Stimulated activated CD8-positive, alpha-beta memory T cell treated with anti-CD3 and anti-CD28 coated beads, Interleukin-7, amount 100 ng/mL, for 4 hours (primary cell): ENCODE results near the gene CPLANE2.
A peak's percentile ranks its signal among the peaks of the same experiment; 100 is the strongest.
"Not testable (repeated sequence)": the region's sequence is repeated elsewhere in the genome, so short reads cannot be mapped to it uniquely, and the experiment has no call there.

Source experiments
- DNase-seq, 2 donors: peaks; one replicate each; pipeline ENCODE4 v3.0.0-alpha.2; 2020; ENCODE audit warnings: low read depth in 2 of 2

Gene CPLANE2, protein sequence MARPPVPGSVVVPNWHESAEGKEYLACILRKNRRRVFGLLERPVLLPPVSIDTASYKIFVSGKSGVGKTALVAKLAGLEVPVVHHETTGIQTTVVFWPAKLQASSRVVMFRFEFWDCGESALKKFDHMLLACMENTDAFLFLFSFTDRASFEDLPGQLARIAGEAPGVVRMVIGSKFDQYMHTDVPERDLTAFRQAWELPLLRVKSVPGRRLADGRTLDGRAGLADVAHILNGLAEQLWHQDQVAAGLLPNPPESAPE

DNA sequence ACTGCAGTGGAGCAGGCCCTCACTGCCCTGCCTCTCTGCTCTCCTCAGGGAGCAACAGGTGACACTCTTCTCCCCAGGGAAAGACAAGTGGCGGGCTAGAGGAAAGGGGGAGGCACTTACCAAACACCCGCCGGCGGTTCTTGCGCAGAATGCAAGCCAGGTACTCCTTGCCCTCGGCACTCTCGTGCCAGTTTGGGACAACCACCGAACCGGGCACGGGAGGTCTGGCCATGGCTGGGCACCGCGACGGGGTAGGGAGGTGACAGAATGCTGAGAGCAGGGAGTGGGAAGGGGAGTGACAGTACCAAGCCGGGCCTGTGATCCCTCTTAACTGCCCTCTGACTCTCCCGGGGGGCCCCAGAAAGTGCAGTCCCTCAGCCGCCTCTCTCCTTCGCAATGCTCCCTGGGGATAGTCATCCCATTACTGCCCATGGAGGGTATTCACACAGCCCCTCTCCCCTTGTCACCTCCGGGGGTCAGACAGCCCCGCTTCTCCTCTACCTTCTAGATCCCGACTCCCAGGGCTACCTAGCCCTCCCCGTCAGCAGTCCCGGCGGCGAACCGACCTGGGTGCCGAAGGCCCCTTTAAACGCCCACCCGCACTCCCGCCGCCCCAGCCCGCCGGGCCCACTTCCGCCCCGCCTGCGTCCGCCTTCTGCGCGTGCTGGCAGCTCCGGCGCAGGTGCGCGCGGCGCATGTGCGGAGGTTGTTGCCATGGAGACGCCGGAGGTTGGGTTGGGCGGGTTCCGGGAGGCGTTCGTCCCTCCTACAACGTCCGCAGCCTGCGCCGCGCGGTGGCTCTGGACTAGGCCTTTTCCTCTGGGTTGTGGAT lies at the start of gene CPLANE2:
Gene CPLANE2, minus strand, starts transcription at position 673 of the 832 bp plus-strand sequence. Its CDS starts 441 bp downstream, at position 232.
- peak; percentile 91 to 94 for DNase-seq

DNA sequence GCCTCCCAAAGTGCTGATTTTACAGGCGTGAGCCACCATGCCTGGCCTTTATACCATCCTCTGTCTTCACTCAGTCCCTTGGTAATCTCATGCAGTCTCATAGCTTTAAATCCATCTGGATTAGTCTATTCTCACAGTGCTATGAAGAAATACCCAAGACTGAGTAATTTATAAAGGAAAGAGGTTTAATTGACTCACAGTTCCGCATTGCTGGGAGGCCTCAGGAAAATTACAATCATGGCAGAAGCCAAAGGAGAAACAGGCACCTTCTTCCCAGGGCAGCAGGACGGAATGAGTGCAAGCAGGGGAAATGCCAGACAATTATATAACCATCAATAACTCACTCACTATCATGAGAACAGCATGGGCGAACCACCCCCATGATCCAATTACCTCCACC lies 49.1 kb upstream of the CPLANE2 start:
- DNase-seq = no peak

DNA sequence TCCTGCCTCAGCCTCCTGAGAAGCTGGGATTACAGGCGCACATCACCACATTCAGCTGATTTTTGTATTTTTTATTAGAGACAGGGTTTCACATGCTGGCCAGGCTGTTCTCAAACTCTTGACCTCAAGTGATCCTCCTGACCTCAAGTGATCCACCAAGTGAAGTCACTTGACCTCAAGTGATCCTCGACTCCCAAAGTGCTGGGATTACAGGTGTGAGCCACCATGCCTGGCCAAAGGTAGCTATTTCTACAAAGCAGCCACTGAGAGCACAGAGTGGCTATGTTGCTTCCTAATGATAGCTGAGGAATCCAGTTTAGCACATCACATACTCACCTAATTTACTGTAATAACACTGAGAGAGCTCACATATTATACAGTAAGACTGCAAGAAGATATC lies 44.8 kb upstream of the CPLANE2 start:
- DNase-seq = no peak

DNA sequence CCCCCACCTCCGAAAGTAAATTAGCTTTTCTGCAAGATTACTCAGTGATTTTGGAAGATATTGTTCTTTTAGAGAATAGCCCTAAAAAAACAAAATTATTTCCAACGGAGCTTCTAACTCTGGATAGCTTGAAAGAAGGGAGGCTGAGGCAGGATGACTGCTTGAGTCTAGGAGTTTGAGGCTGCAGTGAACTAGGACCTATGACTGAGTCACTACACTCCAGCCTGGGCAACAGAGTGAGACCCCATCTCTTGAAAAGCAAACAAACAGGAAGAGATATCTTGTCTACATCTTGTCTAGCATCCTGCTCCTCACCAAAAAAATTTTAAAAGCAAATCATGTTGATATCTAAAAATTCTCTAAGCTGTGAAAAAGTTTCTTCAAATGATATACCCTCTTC lies 42.2 kb upstream of the CPLANE2 start:
- no peak for DNase-seq

DNA sequence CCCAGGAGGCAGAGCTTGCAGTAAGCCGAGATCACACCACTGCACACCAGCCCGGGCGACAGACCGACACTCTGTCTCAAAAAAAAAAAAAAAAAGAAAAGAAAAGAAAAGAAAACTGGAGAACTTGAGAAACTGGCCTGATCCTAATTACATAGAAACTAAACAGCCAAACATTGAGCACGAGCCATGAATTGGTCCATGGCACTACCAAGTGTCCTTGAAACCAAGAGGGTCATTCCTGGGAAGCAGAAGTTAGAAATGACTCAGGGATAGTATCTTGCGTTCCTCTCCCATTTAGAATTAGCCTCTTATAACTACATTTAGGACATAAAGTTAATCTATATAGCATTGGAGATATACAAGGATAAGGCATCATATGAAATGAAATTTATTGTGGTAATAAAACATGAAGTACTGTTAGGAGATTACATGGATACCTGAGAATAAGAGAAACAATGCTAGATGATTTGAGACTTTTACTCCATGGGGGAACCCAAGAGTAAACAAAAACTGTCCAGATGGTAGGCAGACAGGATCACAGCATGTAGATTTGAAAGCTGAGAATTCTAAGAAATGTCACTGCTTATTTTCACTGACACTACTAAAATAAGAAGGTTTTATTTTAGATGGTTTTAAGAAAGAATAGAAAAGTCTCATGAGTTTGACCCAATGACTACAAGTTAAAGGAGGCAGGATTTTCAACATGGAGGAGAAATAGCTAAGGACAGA lies 39.5 kb upstream of the CPLANE2 start:
- no peak for DNase-seq

DNA sequence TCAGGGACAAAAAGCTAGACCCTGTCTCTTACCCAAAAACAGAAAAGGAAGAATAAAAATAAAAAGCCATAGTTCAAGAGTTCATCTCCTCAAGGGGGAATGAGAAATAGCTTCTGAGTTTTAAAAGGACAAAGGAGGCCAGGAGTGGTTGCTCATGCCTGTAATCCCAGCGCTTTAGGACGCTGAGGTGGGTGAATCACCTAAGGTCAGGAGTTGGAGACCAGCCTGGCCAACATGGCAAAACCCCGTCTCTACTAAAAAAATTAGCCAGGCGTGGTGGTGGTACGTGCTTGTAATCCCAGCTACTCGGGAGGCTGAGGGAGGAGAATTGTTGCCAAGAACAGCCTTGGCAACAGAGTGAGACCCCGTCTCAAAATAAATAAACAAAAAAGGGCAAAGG lies 38.6 kb upstream of the CPLANE2 start:
- no peak for DNase-seq

DNA sequence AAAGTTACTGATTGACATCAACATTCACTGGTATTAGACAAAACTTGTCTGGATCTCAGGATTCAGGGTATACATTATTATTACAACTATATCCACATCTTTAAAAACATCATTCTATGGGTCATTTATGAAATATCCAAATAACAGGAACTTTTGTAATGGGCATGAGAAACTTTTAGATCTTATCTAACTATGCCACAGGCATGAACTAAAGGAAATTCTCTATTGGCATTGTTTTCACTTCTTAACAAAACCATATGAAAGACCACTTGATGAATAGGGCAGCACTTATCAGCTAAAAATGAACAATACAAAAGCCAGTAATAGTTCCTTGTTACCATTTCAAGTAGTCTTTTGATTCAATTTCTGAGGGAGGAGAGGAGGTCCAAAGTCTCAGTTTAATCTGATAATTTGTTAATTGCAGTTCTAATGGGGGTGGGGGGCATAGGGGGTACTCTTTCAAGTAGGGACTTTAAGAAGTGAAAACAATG lies 30.8 kb upstream of the CPLANE2 start:
- DNase-seq = no peak

DNA sequence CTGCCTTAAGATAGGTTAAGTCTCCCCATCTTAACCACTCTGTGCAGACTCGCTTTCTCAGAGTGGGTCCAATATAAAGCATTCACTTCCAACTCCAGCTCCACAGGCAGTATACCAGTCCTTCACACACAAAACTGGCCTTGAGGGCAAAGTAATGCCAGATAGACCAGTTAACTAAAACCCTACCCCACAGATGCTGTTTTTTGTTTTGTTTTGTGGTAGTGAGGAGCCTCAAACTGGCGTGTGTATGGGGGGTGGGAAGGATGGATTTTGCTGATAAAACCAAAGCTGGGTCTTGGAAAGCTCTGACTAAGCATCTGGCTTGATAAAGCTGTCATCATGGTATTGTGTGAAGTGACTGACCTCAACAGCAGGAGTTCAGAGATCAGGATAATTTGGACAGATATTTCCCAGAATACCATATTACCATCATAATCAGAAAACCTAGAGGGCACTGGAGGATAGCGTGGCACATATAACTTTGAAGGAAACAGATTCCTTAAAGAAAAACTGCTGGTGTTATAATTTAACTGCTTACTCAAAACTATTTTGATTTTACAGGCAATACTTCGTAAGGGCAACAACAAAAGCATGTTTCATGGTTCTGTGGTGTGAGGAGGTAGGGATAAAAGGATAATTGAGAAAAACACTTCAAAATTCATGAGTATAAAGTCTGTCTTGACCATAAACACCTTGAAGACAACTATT lies 29.6 kb upstream of the CPLANE2 start:
- DNase-seq = no peak

DNA sequence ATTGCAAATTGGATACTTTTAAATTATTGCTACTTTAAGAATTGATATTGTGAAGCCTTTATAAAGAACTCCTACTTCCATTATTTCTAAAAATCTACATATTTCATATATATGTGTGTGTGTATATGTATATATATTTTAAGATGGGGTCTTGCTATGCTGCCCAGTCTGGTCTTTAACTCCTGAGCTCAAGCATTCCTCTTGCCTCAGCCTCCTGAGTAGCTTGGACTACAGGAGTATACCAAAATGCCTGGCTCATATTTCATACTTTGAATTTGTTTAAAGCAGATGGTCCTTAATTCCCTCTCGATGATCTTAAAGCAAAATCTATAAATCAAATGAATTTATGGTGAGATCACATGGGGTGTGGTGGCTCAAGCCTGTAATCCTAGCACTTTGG lies 25.1 kb upstream of the CPLANE2 start:
- no peak for DNase-seq

DNA sequence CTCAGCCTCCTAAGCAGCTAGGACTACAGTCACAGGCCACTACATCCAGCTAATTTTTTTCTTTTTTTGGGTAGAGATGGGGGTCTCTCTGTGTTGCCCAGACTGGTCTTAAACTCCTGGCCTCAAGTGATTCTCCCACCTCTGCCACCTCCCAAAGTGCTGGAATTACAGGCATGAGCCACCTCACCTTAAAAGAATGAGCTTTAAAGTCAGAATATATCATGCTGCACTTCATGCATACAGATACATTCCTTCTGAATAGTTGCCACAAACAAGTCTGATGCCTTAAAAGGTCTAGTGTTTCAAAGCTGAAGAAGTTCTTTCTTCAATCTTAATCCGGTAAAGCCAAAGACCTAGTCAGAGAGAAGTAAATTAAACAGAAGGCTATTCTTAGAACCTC lies 23.8 kb upstream of the CPLANE2 start:
- DNase-seq = no peak

DNA sequence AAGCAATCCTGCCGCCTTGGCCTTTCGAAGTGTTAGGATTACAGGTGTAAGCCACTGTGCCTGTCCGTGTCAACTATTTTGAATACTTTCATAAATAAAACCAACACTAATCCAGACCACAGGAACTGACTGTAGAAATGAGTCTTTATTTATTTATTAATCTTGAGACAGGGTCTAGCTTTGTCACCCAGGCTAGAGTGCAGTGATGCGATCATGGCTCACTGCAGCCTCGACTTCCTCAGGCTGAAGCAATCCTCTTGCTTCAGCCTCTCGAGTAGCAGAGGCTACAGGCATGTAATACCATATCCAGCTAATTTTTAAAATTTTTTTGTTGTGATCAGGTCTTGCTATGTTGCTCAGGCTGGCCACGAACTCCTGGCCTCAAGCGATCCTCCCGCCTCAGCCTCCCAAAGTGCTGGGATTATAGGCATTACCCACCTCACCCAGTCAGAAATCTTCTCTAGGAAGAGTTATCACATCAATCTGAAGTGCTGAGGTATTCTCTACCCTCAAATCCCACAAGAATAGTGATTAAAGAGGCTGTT lies 21.7 kb upstream of the CPLANE2 start:
- no peak for DNase-seq

DNA sequence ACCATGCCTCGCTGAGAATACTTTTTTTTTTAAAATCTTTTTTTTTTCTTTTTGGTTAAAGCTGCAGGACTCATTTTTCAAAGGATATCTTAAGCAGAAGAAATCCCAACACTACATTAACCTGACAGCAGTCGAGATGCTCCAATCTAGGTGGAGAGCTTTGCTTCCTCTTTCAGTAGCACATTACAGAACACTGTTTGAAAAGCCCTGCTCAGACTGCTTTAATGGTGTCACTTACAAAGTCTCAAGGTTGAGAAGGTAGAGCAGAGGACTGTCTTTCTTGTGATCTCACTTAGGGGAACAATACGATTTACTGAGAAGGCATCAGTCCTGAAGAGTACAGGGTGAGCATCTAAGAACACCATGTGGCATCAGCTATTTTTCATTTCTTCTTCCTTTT lies 21.0 kb upstream of the CPLANE2 start:
- no peak for DNase-seq

DNA sequence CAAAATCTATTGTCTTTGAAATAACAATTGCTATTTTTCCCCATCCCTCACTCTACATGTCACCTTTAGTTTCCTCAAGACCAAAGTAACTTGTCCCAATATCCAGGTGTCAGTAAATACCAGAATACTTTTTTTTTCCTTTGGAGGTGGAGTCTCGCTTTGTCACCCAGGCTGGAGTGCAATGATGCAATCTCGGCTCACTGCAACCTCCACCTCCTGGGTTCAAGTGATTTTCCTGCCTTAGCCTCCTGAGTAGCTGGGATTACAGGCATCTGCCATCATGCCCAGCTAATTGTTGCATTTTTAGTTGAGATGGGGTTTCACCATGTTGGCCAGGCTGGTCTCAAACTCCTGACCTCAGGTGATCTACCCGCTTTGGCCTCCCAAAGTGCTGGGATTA lies 20.6 kb upstream of the CPLANE2 start:
- DNase-seq = not testable (repeated sequence)

DNA sequence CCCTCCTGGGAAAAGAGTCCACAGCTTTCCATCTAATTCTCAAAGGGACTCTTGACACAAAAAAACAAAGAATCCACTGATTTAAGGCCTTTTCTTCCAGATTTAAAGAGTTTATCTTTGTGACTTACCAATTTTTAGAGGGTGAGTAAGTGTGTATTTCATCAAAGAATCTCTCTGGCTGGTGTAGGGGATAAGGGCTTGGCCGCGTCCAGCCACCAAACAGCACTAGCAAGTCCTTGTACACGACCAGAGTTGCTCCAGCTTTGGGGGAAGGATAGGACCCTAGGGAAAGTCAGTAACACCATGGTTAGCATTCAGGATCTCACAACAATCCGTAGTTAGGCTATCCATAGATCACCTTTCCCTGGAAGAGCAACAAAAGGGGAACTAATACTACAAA lies 19.5 kb upstream of the CPLANE2 start:
- DNase-seq = no peak

DNA sequence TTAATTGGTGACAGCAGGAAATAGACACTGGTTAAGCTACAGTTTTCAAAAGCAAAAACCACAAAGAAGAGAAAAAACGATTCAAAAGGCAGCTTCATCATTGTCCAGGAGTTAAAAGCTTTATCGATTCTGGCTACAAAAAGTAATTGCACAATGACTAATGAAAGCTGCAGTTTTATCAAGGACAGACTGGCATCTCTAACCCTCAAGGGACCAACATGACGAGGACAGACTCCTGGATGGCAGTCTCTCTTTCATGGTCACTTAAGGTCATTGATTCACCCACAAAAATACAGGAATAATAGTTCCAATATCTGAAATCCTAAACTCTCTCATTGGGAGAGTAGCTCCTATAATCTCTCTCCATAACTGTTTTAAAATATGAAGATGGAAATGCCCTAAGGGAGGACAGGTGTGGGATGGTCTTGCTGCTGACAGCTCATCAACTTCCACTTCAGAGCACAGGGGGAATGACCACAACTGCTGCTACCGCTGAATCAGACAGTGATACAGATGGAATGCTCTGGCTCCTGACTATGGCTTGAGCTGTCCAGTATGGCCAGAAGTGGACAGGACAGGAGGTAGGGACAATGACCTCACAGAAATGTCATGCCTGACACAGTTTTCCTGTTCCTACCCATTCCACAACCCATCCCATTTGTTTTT lies 17.4 kb upstream of the CPLANE2 start:
- no peak for DNase-seq

DNA sequence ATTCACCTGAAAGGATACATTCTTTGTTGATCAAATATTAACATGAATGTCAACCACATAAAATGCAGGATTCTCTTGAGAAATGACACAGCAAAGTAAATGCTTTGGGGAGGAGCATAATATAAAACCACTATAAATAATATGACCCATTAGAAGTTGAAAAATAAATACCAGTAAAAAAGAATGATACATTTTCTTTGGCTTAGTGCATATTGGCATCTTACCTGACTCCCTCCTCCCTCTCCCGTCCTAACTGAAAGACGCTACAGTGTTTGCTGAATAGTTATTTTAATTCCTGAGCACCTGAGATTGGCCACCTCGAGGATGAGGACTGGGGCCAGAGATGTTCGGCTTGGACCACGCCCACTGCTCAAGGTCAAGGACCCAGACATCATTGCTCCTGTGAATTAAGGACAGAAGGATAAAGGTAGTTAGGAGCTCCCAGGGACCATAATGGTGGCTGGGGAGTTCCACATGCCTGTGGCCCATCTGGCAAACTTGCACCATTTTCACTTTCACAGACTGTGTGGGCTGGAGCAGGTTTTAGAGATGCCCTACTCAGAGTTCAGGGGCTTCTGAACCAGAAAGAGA lies 16.4 kb upstream of the CPLANE2 start:
- no peak for DNase-seq

DNA sequence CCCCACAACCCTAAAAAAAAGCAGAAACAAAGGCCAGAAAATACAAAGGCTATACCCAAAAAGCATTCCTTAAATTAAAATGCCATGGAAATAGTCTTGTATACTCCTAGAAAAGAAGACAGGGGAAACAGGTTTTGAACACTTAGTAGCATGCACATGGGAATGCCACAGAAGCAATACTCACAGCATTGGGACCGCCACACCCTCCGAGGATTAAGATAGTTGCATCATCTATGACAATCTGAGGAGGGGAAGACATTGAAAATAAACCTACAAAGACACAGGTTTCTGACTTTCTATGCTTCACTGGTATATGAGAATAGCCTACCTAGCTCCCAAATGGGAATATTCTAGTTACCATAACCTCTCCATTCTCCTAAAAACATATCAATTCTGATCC lies 15.9 kb upstream of the CPLANE2 start:
- no peak for DNase-seq

DNA sequence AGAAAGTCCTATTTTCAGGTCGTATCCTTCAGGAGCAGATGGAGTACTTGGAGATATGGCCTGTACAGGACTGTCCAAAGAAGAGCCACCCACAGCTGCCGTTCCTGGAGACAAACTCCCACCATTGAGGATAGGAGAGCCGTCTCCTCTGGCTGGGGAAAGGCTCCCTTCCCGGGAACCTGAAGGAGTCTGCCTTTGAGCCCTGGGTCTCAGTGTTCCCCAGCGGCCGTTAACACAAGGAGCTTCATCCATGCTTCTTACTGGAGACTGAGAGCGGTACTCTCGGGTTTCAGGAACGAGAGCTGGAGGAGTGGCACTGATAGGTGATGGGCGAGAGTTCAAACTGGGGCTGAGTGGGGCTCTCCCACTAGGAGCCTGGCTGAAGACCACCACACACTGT lies 14.4 kb upstream of the CPLANE2 start:
- no peak for DNase-seq

DNA sequence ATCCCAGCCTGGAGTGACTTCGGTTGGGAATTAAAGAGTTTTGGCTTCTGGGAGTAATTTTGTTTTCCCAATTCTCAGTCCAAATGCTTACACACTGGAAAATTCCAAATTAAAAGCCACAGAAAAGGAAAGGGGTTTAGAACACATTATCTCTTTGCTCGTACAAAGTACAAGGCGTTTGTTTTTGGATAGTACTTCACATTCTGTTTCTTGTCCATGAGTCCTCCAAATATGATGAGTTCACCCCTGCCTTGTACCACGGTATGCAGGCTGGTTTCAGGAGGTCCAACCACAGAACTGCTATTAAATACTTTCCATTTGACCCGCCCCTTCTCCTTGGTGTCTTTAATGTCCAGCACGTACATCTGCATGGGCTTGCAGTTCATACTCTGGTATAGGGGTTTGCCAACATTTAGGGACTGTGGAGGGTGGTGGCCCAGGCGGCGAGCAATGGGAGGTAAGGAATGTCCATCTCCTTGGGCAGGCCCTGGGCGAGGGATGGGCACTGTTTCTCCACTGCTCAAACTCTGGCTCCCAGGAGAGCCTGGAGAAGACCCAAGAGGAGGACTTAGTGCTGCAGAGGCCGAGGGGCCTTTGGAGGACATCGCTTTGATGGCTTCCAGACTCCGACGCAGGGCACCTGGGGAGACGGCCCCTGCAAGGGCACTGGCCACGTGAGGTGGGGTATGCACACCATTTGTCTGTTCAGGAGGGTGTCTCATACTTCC lies 13.7 kb upstream of the CPLANE2 start:
- DNase-seq = no peak
